ENCODE data around the gene GCAT. TPM values are rescaled to one million over a fixed set of nuclear protein-coding genes. Genes with fewer than 3 reads are reported as not detected.
"Not testable (repeated sequence)": the region's sequence is repeated elsewhere in the genome, so short reads cannot be mapped to it uniquely, and the experiment has no call there.

GCAT gene
- total and polyA plus RNA-seq, 2 experiments from 2014 or later, result 20.2 to 40.0 TPM

- Histone ChIP-seq H3K9me3 (ENCODE audit: low read depth) (no peaks in the 10 kb centered on the region), H3K4me1 (ENCODE audit: insufficient read depth) (peaks cover 2% of the 10 kb centered on the region), H3K4me3 (no peak overlapping the region), H4K20me1 (ENCODE audit: insufficient read depth, poor library complexity, severe bottlenecking) (no peaks in the 10 kb centered on the region), H3K9me2 (replicated peaks; ENCODE audit: insufficient read depth) (no peaks in the 10 kb centered on the region), H3K27me3 (no peaks in the 10 kb centered on the region), H2AFZ (no peak overlapping the region), H3K27ac (no peak overlapping the region), H3K4me2 (no peak overlapping the region), H3K79me2 (no peaks in the 10 kb centered on the region), H3K36me3 (replicated peaks; ENCODE audit: insufficient read depth, low read depth) (no peaks in the 10 kb centered on the region)
- DNase-seq (ENCODE audit: low spot score), result no peak
- TF ChIP-seq CTCF (IDR thresholded peaks at IDR 0.05; ENCODE audit: poor library complexity) (no peak), EZH2phosphoT487 (IDR thresholded peaks at IDR 0.05; ENCODE audit: low read depth, severe bottlenecking, unreplicated experiment) (no peak), EZH2 (IDR thresholded peaks at IDR 0.05; ENCODE audit: borderline replicate concordance) (no peak)
- 62% methylated on average over 3 of the region's 3 CpGs for WGBS (ENCODE audit: low lambda C conversion rate, missing lambda C conversion rate)
These were observed 11.7 kb upstream of the GCAT start for GRCh38 chr22:37796079-37796478.

GRCh38 chr22:37797259-37797658, 10.5 kb upstream of the GCAT start:
- not testable (repeated sequence) for H3K9me3 ChIP-seq (ENCODE audit: low read depth); H3K9me2 ChIP-seq (replicated peaks; ENCODE audit: insufficient read depth); H3K4me3 ChIP-seq; H3K4me2 ChIP-seq; H3K27ac ChIP-seq; H3K79me2 ChIP-seq; H2AFZ ChIP-seq; H3K36me3 ChIP-seq (replicated peaks; ENCODE audit: insufficient read depth, low read depth); H3K27me3 ChIP-seq; H4K20me1 ChIP-seq (ENCODE audit: insufficient read depth, poor library complexity, severe bottlenecking); H3K4me1 ChIP-seq (ENCODE audit: insufficient read depth); DNase-seq (ENCODE audit: low spot score)
- 95% methylated on average over 7 of the region's 7 CpGs for WGBS (ENCODE audit: low lambda C conversion rate, missing lambda C conversion rate)

GRCh38 chr22:37797874-37798500, 9.7 kb upstream of the GCAT start:
- Histone ChIP-seq H3K79me2 (no peaks in the 10 kb centered on the region), H2AFZ (no peak overlapping the region), H3K27me3 (no peaks in the 10 kb centered on the region), H3K36me3 (replicated peaks; ENCODE audit: insufficient read depth, low read depth) (no peaks in the 10 kb centered on the region), H4K20me1 (ENCODE audit: insufficient read depth, poor library complexity, severe bottlenecking) (no peaks in the 10 kb centered on the region), H3K4me2 (no peak overlapping the region), H3K9me3 (ENCODE audit: low read depth) (no peaks in the 10 kb centered on the region), H3K4me3 (no peak overlapping the region), H3K9me2 (replicated peaks; ENCODE audit: insufficient read depth) (no peaks in the 10 kb centered on the region), H3K4me1 (ENCODE audit: insufficient read depth) (peaks cover 2% of the 10 kb centered on the region), H3K27ac (no peak overlapping the region)
- no peak for DNase-seq (ENCODE audit: low spot score)
- WGBS (ENCODE audit: low lambda C conversion rate, missing lambda C conversion rate), result 63% methylated on average over 14 of the region's 14 CpGs
- TF ChIP-seq EZH2phosphoT487 (IDR thresholded peaks at IDR 0.05; ENCODE audit: low read depth, severe bottlenecking, unreplicated experiment) (no peak), CTCF (IDR thresholded peaks at IDR 0.05; ENCODE audit: poor library complexity) (no peak), EZH2 (IDR thresholded peaks at IDR 0.05; ENCODE audit: borderline replicate concordance) (no peak)

GRCh38 chr22:37799979-37800378, 7.8 kb upstream of the GCAT start:
- not testable (repeated sequence) for H2AFZ ChIP-seq, H3K4me3 ChIP-seq

More at GRCh38 chr22:37799979-37800378, 7.8 kb upstream of the GCAT start:
- not testable (repeated sequence) for H3K9me3 ChIP-seq (ENCODE audit: low read depth); H3K36me3 ChIP-seq (replicated peaks; ENCODE audit: insufficient read depth, low read depth); H4K20me1 ChIP-seq (ENCODE audit: insufficient read depth, poor library complexity, severe bottlenecking); H3K79me2 ChIP-seq; DNase-seq (ENCODE audit: low spot score); H3K4me2 ChIP-seq; H3K27me3 ChIP-seq; H3K27ac ChIP-seq; H3K9me2 ChIP-seq (replicated peaks; ENCODE audit: insufficient read depth)
- peaks cover 15% of the 10 kb centered on the region for H3K4me1 ChIP-seq (ENCODE audit: insufficient read depth)
- 96% methylated on average over 8 of the region's 9 CpGs for WGBS (ENCODE audit: low lambda C conversion rate, missing lambda C conversion rate)
